Medulla oblongata (tissue), 1 donor: ENCODE measurements around the gene ADD3.
"Not testable (repeated sequence)": the region's sequence is repeated elsewhere in the genome, so short reads cannot be mapped to it uniquely, and the experiment has no call there.

Experiments
- DNase-seq: peaks from one replicate; pipeline ENCODE4 v3.0.0-alpha.2; 2015; ENCODE audit errors: extremely low spot score

Gene ADD3

GRCh38 chr10:110034596-110034995 is 26.8 kb downstream of the ADD3 start:
- DNase-seq: no peak

DNA sequence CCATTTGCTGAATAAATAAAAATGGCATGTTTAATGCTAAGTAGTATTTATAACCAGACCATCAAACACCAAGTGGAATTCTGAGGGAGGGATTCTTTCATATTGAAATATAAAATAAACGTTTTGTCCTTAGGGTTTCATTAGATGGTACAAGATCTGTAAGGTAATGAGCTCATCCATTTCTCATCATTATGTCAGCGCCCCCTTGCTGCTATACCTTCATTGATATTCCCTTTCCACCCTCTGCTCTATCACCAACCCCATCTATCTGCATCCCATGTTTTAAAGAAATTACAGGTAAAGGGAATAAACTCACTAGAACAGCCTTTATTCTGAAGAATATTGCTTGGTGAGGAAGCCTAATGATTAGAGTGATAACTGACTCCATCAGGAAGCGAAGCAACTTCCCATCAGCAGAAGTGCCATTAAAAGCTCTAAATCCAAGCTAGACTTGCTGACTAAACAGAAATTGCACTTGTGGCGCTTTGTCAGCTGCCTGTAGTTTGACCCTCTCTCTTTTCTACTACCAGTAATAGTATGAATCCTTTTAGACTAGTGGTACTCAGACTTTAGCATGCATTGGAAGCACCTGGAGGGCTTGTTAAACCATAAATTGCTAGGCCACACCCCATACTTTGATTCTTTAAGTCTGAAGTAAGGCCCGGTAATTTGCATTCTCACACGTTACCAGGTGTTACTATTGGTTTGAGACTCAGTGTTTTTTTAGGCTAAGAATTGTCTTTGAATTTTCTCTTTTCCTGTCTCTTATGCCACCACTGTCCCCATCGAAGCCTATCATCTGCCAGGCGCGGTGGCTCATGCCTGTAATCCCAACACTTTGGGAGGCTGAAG is 27.5 kb downstream of the ADD3 start:
- DNase-seq: no peak

GRCh38 chr10:110036640-110037039 is 28.9 kb downstream of the ADD3 start:
- no peak for DNase-seq

DNA sequence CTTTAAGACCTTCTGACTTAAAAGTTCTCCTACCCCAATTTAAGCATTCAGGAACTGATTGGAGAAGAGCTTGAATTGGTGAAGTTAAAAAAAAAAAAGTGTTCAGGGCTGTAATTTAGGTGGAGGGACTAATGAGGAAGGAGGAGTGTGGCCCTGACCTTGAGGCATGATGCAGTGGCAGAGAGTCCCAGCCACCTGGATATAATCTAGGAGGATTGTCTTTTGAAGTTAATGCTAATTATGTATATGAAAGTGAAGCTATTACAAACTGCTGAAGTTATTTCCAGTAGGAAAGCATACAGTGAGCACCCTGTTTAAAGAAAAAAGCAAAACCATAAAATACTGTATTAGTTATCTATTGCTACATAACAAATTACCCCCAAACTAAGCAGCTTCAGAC is 31.5 kb downstream of the ADD3 start:
- no peak for DNase-seq

DNA sequence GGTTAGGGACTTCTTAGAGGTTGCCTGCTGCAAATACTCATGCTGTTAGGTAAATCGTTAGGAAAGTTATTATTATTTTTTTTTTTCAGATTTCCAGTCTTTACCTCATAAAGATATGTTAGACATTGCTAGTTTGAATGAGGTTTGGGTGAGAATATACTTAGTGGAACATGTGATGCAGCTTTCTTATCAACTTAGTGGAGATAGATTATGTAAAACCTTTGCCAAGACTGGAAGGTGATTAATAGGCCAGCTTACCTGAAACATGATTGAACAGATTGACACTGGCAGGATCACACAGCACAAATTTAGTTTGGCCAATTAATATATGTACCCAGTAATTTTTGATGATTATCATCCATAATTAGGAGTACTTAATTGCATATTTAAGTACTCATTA is 32.3 kb downstream of the ADD3 start:
- DNase-seq: no peak

- no peak for DNase-seq
Measured at GRCh38 chr10:110040767-110041478, 33.1 kb downstream of the ADD3 start.

DNA sequence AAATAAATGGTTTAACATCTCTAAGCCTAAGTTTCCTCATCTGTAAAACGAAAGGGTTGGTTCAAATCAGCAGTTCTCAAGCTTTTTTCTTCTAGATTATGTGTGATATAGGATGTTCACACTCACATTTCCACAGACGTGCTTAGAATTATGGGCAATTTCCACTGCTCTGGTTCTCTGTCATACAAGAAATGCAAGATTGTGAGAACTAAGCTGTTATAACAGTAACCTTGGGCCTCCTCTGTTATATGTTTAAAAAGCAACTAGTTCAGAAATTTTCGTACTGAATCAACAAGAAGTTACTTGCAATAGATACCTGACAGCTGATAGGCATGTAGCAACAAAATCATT is 33.7 kb downstream of the ADD3 start:
- no peak for DNase-seq

GRCh38 chr10:110042181-110042580 is 34.4 kb downstream of the ADD3 start:
- DNase-seq: no peak

DNA sequence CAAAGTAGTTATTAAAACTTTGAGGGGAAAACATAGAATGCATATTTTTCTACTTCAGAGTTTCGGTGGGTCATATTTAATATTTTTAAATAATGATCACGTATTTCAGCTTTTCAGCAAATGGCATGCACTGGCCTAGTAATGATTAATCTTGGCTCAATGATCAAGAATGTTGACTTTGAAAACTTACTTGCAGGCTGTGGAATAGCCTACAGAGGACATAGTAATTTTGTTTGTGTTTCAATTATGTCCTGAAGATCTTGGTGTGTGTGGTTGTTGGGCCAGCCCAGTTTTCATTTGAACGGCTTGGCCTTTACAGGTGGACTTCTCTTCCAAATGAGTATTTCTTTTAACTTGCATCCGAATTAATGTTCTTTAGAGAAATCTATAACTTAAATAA is 35.1 kb downstream of the ADD3 start:
- DNase-seq: no peak

DNA sequence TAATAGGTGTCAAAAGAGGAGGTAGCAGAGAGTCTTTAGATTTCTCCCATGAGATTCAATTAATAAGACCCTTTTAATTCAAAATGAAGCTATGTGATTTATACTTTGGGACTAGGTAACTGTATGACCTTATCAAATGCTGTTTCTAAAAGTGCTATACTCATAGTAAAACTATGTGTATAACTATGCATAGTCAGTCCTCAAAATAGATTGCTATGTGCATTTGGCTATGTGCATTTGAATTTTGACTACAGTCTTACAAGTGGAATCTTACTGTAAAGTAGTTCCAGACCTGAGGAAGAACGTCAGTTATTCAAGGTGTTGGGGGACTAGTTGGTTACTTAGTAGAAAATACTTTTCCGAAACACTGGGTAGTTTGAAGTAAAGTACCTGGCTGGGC is 36.9 kb downstream of the ADD3 start:
- no peak for DNase-seq

- no peak for DNase-seq
Measured at GRCh38 chr10:110045772-110046171, 38.0 kb downstream of the ADD3 start.

DNA sequence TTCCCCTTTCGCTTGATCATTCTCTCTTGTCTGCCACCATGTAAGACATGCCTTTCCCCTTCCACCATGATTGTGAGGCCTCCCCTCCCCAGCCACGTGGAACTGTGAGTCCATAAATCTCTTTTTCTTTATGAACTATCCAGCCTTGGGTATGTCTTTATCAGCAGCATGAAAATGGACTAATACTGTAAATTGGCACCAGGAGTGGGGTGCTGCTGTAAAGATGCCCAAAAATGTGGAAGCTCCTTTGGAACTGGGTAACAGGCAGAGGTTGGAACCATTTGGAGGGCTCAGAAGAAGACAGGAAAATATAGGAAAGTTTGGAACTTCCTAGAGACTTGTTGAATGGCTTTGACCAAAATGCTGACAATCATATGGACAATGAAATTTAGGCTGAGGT is 40.4 kb downstream of the ADD3 start:
- DNase-seq: not testable (repeated sequence)

DNA sequence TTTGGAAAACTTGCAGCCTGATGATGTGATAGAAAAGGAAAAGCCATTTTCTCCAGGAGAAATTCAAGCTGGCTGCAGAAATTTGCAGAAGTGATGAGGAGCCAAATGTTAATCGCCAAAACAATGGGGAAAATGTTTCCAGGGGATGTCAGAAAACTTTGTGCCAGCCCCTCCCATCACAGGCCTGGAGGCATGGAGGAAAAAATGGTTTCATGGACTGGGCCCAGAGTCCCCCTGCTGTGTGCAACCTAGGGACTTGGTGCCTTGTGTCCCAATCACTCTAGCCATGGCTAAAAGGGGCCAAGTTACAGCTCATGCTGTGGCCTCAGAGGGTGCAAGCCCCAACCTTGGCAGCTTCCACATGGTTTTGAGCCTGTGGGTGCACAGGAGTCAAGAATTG is 41.0 kb downstream of the ADD3 start:
- no peak for DNase-seq

- not testable (repeated sequence) for DNase-seq
Measured at GRCh38 chr10:110049889-110050591, 42.3 kb downstream of the ADD3 start.

GRCh38 chr10:110051487-110051886 is 43.7 kb downstream of the ADD3 start:
- DNase-seq: no peak

GRCh38 chr10:110052916-110053315 is 45.1 kb downstream of the ADD3 start:
- no peak for DNase-seq

- DNase-seq: no peak
Measured at GRCh38 chr10:110056822-110057221, 49.0 kb downstream of the ADD3 start.

DNA sequence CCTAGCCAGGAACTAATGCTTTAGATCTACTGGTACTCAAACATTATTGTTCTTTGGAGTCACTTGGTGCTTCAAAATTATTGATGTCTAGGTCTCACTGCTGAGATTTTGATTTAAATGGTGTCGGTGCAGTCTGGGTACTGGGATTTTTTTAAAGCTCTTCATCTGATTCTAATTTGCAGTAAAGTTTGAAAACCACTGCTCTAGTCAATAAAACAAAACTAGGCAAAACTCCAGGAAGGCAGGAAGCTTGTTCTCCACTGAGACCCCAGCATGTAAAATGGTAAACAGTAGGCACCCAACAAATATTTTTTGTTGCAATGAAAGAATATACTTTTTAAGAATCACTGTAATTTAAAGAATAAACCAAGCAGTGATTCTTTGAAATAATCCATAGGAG is 49.7 kb downstream of the ADD3 start:
- DNase-seq: no peak

DNA sequence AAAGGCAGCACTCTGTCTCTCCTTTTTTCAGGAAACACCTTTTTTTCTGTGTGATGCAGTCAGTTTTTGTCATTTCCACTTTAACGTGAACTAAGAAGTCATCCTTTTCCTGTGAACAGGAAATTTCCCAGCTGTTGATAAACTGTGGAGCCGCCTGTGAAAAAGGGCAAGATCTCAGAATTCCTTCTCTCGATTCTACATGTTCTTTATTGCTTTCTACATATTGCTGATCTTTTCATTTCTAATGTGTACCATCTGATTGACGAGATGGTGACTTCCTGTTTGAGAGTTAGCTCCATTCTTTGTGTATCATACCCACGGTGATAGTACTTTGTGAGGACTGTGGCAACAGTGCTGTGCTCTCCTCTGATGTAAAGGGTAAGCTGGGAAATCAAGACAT is 50.4 kb downstream of the ADD3 start:
- no peak for DNase-seq

DNA sequence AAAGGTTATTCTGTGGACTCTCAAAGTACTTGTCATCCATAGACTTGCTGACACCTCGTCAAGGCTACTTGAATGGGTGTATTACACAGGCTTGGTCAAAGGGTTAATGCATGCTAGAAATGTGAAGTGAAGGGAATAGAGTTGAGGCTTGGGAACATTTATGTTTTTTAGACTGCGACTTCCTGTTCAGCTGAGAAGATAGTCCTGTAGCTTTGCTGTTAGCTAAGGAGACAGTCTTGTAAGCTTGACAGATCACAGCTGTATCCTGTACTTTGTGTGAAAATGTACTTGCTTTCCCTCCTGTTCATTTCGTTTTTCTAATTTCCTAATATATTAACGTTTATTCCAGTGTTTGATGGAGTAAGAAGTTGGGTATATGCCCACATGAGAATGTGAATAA is 52.1 kb downstream of the ADD3 start:
- no peak for DNase-seq

DNA sequence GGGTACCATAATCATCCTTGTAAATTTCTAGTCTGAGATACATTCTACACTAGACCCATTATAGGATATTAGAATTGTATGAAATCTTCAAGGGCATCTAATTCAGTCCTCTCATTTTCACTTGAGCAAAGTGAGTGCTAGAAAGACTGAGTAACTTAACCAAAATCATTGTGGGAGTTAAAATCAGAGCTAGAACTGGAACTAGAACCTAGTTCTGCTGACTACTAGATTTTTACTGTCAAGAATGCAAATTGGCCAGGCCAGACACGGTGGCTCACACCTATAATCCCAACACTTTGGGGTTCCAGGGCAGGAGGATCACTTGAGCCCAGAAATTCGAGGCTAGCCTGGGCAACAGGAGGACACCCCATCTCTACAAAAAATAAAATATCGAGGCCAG is 53.9 kb downstream of the ADD3 start:
- DNase-seq: no peak

GRCh38 chr10:110065269-110065668 is 57.5 kb downstream of the ADD3 start:
- DNase-seq: no peak
